ENCODE measurements around the gene PTPN4.

GRCh38 chr2:120007851-120008250 is 248.1 kb downstream of the PTPN4 start:
- TF ChIP-seq, protein P1, sequence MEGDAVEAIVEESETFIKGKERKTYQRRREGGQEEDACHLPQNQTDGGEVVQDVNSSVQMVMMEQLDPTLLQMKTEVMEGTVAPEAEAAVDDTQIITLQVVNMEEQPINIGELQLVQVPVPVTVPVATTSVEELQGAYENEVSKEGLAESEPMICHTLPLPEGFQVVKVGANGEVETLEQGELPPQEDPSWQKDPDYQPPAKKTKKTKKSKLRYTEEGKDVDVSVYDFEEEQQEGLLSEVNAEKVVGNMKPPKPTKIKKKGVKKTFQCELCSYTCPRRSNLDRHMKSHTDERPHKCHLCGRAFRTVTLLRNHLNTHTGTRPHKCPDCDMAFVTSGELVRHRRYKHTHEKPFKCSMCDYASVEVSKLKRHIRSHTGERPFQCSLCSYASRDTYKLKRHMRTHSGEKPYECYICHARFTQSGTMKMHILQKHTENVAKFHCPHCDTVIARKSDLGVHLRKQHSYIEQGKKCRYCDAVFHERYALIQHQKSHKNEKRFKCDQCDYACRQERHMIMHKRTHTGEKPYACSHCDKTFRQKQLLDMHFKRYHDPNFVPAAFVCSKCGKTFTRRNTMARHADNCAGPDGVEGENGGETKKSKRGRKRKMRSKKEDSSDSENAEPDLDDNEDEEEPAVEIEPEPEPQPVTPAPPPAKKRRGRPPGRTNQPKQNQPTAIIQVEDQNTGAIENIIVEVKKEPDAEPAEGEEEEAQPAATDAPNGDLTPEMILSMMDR (conservative IDR thresholded peaks at IDR 0.05), result no peak
- no peak for TF ChIP-seq ZFX (IDR thresholded peaks at IDR 0.05)
